ENCODE data around the gene PGGHG.
"Not testable (repeated sequence)": the region's sequence is repeated elsewhere in the genome, so short reads cannot be mapped to it uniquely, and the experiment has no call there.

The PGGHG gene

DNA sequence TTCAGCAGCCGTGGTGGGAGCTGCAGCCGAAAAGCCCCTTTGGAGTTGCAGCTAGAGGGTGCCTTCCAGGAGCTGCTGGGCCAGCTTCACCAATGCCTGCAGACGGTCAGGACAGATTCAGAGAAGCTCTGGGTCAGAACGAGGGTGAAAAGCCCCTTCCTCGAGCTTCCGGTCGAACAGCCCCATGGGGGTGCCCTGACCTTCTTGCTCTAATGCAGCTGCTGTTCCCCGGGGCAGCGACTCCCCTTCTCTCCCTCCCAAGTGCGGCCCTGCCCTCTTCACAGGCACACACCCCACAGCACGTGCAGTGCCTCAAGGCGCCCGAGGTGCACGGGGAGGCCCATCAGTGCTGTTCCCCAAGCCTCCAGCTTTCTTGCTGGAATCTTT, 41.4 kb downstream of the PGGHG start:
- no peak for DNase-seq (ENCODE audit: low read depth)

GRCh38 chr11:330694-331357, 41.9 kb downstream of the PGGHG start:
- DNase-seq (ENCODE audit: low read depth): no peak

GRCh38 chr11:331358-332060, 42.6 kb downstream of the PGGHG start:
- DNase-seq (ENCODE audit: low read depth): no peak

DNA sequence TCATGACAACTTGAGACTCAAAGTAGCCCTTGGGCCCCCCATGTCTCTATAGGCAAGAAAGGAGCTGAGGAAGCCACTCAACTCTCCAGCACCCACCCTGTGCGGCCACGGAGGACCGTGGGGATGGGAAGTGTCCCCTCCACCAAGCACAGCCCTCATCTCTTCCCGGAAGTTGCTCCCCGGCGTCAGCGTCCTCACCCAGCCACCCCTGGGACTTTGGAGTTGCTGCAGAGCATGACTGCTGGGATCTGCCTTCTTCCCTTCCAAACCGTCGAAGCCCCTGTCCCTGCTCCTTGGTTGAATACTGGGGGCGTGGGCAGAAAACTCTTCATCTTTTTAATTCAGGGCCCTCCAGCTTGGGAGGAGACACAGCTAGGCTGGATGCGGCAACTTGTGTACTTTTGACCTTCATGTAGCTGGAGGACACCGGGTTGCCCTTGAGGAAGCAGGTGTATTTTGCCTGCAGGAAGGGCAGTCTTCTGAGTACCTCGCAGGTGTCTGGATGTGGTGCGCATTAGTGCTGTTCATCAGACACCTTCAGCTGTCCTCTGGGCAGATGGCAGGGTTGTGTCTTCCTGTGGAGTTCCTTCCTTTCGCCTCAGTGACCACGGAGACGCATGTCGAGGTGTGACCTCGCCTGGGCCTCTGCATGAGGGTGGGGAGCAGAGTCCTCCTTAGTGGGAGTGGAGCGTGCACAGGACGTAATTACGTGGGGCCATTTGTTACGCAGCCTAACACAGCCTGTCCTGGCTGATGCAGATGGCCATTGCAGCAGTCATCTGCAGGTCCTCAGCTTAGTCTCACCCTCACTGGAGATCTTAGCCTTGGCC, 43.9 kb downstream of the PGGHG start:
- DNase-seq (ENCODE audit: low read depth): no peak

DNA sequence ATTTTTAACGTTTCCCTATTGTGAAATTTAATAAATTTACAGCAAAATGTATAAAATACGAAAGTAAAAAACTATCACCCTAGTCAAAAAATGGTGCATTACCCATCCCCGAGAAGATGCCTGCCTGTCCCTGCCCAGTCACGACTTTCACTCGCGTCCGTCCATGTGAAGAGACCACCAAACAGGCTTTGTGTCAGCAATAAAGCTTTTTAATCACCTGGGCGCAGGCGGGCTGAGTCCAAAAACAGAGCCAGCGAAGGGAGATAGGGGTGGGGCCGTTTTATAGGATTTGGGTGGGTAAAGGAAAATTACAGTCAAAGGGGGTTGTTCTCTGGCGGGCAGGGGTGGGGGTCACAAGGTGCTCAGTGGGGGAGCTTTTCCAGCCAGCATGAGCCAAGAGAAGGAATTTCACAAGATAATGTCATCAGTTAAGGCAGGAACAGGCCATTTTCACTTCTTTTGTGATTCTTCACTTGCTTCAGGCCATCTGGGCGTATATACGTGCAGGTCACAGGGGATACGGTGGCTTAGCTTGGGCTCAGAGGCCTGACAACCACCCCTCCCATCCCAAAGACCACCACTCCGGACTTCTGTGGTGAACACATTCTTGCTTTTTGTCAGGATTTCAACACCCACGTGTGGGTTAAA, 44.8 kb downstream of the PGGHG start:
- DNase-seq (ENCODE audit: low read depth): not testable (repeated sequence)

GRCh38 chr11:334264-334994, 45.5 kb downstream of the PGGHG start:
- no peak for DNase-seq (ENCODE audit: low read depth)

GRCh38 chr11:335779-336658, 47.1 kb downstream of the PGGHG start:
- no peak for DNase-seq (ENCODE audit: low read depth)

- no peak for DNase-seq (ENCODE audit: low read depth)
These were observed 47.8 kb downstream of the PGGHG start for GRCh38 chr11:336659-337198.

DNA sequence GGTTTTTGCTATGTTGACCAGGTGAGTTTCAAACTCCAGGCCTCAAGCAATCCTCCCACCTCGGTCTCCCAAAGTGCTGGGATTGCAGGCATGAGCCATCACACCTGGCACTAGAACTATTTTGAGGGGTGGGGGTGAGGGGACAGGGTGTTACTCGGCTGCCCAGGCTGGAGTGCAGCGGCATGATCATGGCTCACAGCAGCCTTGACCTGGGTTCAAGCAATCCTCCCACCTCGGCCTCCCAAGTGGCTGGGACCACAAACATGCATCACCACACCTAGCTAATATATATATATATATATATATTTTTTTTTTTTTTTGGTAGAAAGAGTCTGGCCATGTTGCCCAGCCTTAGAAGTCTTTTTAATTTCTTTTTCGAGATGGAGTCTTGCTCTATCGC, 48.8 kb downstream of the PGGHG start:
- no peak for DNase-seq (ENCODE audit: low read depth)

- no peak for DNase-seq (ENCODE audit: low read depth)
These were observed 51.0 kb downstream of the PGGHG start for GRCh38 chr11:339963-340362.

DNA sequence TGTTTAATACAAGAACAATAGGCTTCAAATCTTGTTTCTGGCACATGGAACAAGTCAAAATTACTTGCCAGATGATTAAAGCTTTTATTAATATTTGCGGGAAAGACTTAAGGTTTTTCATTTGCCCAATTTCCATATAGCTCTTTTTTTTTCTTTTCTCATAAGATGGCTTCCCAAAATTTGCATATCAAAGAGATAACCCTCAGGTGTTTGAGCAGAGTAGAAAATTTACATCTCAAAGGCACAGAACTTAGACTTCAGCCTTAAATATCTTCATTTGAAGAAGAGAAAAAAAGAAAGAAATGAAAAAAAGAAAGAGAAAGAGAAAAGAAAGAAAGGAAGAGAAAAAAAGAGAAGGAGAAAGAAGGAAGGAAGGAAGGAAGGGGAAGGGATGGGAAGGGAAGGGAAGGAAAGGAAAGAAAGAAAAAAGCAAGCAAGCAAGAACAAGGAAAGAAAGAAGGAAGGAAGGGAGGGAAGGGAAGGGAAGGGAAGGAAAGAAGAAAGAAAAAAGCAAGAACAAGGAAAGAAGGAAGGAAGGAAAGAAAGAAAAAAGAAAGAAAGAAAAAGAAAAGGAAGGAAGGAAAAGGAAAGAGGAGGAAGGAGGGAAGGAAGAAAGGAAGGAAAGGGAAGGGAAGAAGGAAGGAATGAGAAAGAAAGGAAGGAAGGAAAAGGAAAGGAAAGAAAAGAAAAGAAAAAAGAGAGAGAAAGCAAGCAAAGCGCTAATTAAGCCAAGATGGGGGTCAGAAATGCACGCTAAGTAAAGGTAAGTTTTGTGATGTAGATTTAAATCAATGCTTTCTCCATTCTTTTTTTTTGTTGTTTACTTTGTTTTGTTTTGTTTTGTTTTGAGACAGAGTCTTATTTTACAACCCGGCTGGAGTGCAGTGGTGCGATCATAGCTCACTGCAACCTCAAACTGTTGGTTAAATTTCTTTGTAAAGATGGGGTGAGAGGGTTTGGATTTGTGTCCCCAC, 51.9 kb downstream of the PGGHG start:
- DNase-seq (ENCODE audit: low read depth): no peak

- no peak for DNase-seq (ENCODE audit: low read depth)
These were observed 53.4 kb downstream of the PGGHG start for GRCh38 chr11:342328-342727.

DNA sequence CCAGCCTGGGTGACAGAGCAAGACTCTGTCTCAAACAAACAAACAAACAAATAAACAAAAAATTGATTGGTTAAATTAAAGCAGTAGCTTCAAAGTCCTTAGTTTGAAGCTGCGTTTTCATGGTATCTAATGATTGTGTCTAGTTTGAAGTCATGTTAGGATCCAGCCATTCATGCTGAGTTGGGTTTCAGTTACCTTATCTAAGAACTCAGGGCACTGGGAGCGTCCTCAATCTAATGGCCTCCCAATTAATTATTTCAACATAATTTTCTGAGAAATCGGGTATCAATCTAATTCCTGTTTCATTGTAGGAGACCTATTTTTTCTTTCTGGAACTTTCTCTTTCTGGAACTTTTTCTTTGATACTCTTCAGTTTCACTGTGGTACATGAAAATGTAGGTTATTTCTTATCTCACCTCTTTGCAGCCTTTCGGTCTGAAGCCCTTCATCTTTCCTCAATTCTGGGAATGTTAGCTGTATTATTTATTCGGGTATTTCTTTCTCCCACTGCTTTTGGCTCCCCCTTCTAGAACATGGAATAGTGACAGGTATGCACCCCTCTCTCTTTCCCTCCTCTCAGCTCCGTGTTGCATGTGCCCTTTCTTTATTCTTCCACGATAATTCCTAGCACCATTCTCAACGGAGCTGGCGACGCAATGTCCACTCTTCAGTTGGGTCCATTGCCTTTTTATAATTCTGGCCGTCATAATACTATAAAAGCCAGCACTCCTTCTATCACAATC, 56.1 kb downstream of the PGGHG start:
- no peak for DNase-seq (ENCODE audit: low read depth)
